ENCODE measurements around the gene RIC8B. TPM values are rescaled to one million over a fixed set of nuclear protein-coding genes. Genes with fewer than 3 reads are reported as not detected.

The RIC8B gene
- total RNA-seq, 1 donor from 2014 or later = 5.8 TPM

GRCh38 chr12:106878804-106879203 is 104.3 kb downstream of the RIC8B start:
- DNase-seq = no peak
- POLR2A ChIA-PET = no interaction called here
- ATAC-seq (ENCODE audit: low read depth) = no peak
- Mint-ChIP-seq H3K27me3 (peaks cover 5% of the 10 kb centered on the region), H3K4me1 (no peaks in the 10 kb centered on the region), H3K9me3 (no peaks in the 10 kb centered on the region), H3K27ac (no peak overlapping the region), H3K36me3 (ENCODE audit: low read depth) (peaks cover 12% of the 10 kb centered on the region), H3K4me3 (no peak overlapping the region)
- intact Hi-C loops (cut with micrococcal nuclease) = no loop called here
- no peak for TF ChIP-seq CTCF (IDR thresholded peaks at IDR 0.05)
- CTCF ChIA-PET = no interaction called here

GRCh38 chr12:106879612-106880011 is 105.1 kb downstream of the RIC8B start:
- intact Hi-C loops (cut with micrococcal nuclease) = no loop called here
- no peaks in the 10 kb centered on the region for H3K9me3 Mint-ChIP-seq
- H3K4me1 Mint-ChIP-seq = no peaks in the 10 kb centered on the region
- no peak for TF ChIP-seq CTCF (IDR thresholded peaks at IDR 0.05)
- H3K27ac Mint-ChIP-seq = no peak overlapping the region
- peaks cover 12% of the 10 kb centered on the region for H3K36me3 Mint-ChIP-seq (ENCODE audit: low read depth)
- H3K27me3 Mint-ChIP-seq = peaks cover 10% of the 10 kb centered on the region
- ChIA-PET CTCF (no interaction called here), POLR2A (no interaction called here)
- H3K4me3 Mint-ChIP-seq = no peak overlapping the region
- DNase-seq (no peak), ATAC-seq (ENCODE audit: low read depth) (no peak)

GRCh38 chr12:106883426-106883825 is 108.9 kb downstream of the RIC8B start:
- CTCF ChIA-PET = no interaction called here

GRCh38 chr12:106885026-106885425 is 110.5 kb downstream of the RIC8B start:
- CTCF ChIA-PET = no interaction called here
- intact Hi-C loops (cut with micrococcal nuclease) = no loop called here

More at GRCh38 chr12:106883426-106883825, 108.9 kb downstream of the RIC8B start:
- POLR2A ChIA-PET = no interaction called here
- TF ChIP-seq CTCF (IDR thresholded peaks at IDR 0.05) = no peak
- intact Hi-C loops (cut with micrococcal nuclease) = no loop called here
- H3K27me3 Mint-ChIP-seq = peaks cover 15% of the 10 kb centered on the region
- no peak overlapping the region for H3K27ac Mint-ChIP-seq
- H3K36me3 Mint-ChIP-seq (ENCODE audit: low read depth) = peaks cover 16% of the 10 kb centered on the region
- H3K9me3 Mint-ChIP-seq = no peaks in the 10 kb centered on the region
- ATAC-seq (ENCODE audit: low read depth) (no peak), DNase-seq (no peak)
- H3K4me3 Mint-ChIP-seq = no peak overlapping the region
- H3K4me1 Mint-ChIP-seq = no peaks in the 10 kb centered on the region

GRCh38 chr12:106885541-106886249 is 111.2 kb downstream of the RIC8B start:
- TF ChIP-seq CTCF (IDR thresholded peaks at IDR 0.05) = no peak
- Mint-ChIP-seq H3K4me1 (no peaks in the 10 kb centered on the region), H3K9me3 (no peaks in the 10 kb centered on the region), H3K4me3 (no peak overlapping the region), H3K36me3 (ENCODE audit: low read depth) (peaks cover 14% of the 10 kb centered on the region), H3K27me3 (peaks cover 33% of the 10 kb centered on the region), H3K27ac (no peak overlapping the region)
- ChIA-PET CTCF (no interaction called here), POLR2A (no interaction called here)
- intact Hi-C loops (cut with micrococcal nuclease) = no loop called here
- DNase-seq (no peak), ATAC-seq (ENCODE audit: low read depth) (no peak)

More at GRCh38 chr12:106885026-106885425, 110.5 kb downstream of the RIC8B start:
- POLR2A ChIA-PET = no interaction called here
- Mint-ChIP-seq H3K4me1 (no peaks in the 10 kb centered on the region), H3K9me3 (no peaks in the 10 kb centered on the region), H3K27me3 (peaks cover 26% of the 10 kb centered on the region), H3K36me3 (ENCODE audit: low read depth) (peaks cover 14% of the 10 kb centered on the region), H3K27ac (no peak overlapping the region), H3K4me3 (no peak overlapping the region)
- no peak for TF ChIP-seq CTCF (IDR thresholded peaks at IDR 0.05)
- ATAC-seq (ENCODE audit: low read depth) = no peak
- DNase-seq = no peak
